Measurements from ENCODE around the gene GPR108. TPM values are rescaled to one million over a fixed set of nuclear protein-coding genes. Genes with fewer than 3 reads are reported as not detected.

Gene GPR108
- polyA plus RNA-seq = 57.7 to 89.8 TPM (median 62.9 TPM) in 3 replicates
- polyA plus RNA-seq (2011; ENCODE audit: low read depth) = 64.3 TPM
- 60.4 and 78.6 TPM in 2 replicates for polyA plus RNA-seq (2011; cell fraction: cytosol; rRNA removed)
- 146 and 171 TPM in 2 replicates for polyA plus RNA-seq (2011; cell fraction: nucleus; rRNA removed)
- polyA plus RNA-seq (2012; ENCODE audit: low replicate concordance) = 54.0 and 68.0 TPM in 2 replicates
- polyA minus RNA-seq = 66.7 to 196 TPM (median 116 TPM) in 3 replicates
- 98.4 TPM for polyA minus RNA-seq (2011; cell fraction: cytosol; rRNA and poly(A)+ RNA removed)
- polyA minus RNA-seq (2011; cell fraction: nucleus; rRNA and poly(A)+ RNA removed) = 70.3 and 72.8 TPM in 2 replicates

DNA sequence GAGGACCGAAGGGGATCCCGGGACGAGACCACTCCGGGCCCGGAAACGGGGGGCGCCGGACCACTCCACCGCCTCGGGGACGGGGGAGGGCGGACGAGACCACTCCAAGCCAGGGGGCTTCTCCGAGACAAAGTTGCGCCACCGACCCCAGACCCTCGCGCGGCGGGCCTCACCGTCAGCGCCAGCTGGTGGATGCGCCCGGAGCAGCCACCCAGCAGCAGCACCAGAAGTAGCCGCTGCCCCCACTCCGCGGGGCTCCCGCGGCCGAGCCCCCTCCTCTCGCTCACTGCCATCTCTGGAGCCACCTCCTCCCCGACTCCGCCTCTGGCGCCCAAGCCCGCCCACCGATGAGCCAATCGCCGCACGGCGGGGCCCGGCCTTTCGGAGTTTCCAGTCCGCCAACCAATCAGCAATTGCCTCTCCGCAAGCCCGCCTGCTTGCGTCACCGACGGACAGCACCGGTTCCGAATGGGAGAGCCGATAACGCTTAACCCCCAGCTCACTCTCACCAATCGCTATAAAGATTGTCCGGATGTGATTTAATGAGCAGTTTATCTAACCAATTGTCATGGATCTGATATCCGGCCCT is at the start of gene GPR108:
TSS of gene GPR108 (minus strand) at position 297 of the 589 bp plus-strand sequence. CDS start at position 293, 4 bp downstream.
- dilution Hi-C loops (cut with MboI; ENCODE audit: extremely low pct_ligation_motif_present, low sequenced_read_pairs) = no loop called here
- peaks cover 32% of the 10 kb centered on the region for H3K4me1 ChIP-seq (ENCODE audit: control insufficient read depth, extremely low read depth, insufficient read depth, low read length)
- FAIRE-seq = peak; percentile 98

DNA sequence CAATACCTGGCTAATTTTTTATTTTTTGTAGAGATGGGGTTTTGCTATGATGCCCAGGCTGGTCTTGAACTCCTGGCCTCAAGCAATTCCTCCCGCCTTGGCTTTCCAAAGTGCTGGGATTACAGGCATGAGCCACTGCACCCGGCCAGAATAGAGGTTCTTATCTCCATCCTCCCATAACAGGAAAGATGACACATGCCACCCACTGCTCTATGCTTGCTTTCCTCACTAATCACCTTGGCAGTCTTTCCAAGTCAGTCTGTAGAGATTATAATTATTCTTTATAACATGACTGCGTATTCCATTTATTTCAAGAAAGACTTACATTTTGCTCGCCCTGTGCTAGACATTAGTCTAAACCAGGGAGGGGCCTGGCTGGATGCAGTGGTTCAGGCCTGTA is 41.8 kb upstream of the GPR108 start:
- dilution Hi-C loops (cut with MboI; ENCODE audit: extremely low pct_ligation_motif_present, low sequenced_read_pairs) = no loop called here

More for the DNA sequence above, at the start of gene GPR108:
- peaks cover 29% of the 10 kb centered on the region for H3K79me2 ChIP-seq (ENCODE audit: control insufficient read depth, insufficient read depth, low read length)
- peak within 1 kb of the TSS; percentile 86 for H3K27ac ChIP-seq (ENCODE audit: control insufficient read depth, insufficient read depth, low read length)
- TF ChIP-seq, protein P1, sequence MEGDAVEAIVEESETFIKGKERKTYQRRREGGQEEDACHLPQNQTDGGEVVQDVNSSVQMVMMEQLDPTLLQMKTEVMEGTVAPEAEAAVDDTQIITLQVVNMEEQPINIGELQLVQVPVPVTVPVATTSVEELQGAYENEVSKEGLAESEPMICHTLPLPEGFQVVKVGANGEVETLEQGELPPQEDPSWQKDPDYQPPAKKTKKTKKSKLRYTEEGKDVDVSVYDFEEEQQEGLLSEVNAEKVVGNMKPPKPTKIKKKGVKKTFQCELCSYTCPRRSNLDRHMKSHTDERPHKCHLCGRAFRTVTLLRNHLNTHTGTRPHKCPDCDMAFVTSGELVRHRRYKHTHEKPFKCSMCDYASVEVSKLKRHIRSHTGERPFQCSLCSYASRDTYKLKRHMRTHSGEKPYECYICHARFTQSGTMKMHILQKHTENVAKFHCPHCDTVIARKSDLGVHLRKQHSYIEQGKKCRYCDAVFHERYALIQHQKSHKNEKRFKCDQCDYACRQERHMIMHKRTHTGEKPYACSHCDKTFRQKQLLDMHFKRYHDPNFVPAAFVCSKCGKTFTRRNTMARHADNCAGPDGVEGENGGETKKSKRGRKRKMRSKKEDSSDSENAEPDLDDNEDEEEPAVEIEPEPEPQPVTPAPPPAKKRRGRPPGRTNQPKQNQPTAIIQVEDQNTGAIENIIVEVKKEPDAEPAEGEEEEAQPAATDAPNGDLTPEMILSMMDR (optimal IDR thresholded peaks at IDR 0.05 in 1 of 3, IDR thresholded peaks at IDR 0.05 in 1 of 3, conservative IDR thresholded peaks at IDR 0.05 in 1 of 3; ENCODE audit: extremely low read depth in 1 of 3, insufficient read depth in 2 of 3, low read length in 3 of 3) = no peak
- no peak for TF ChIP-seq EZH2 (IDR thresholded peaks at IDR 0.05; ENCODE audit: low read length)
- H4K20me1 ChIP-seq (ENCODE audit: control insufficient read depth, extremely low read depth, insufficient read depth, low read length) = no peaks in the 10 kb centered on the region
- peak; percentile 99 for DNase-seq (ENCODE audit: low read depth, low spot score)
- H3K9me3 ChIP-seq (ENCODE audit: control insufficient read depth, low read depth, low read length) = no peaks in the 10 kb centered on the region
- peak within 1 kb of the TSS; percentile 91 to 99 (median 95) for H3K4me3 ChIP-seq (ENCODE audit: control insufficient read depth in 2 of 3, extremely low read depth in 1 of 3, insufficient read depth in 2 of 3, low read depth in 1 of 3, low read length in 3 of 3)
- peak within 1 kb of the TSS; percentile 82 for H2AFZ ChIP-seq (ENCODE audit: control insufficient read depth, low read length)
- H3K4me2 ChIP-seq (ENCODE audit: control insufficient read depth, extremely low read depth, insufficient read depth, low read depth, low read length) = peak within 1 kb of the TSS; percentile 95
- H3K36me3 ChIP-seq (ENCODE audit: control insufficient read depth in 2 of 2, extremely low read depth in 1 of 2, insufficient read depth in 2 of 2, low read length in 2 of 2) = peaks cover 8 to 12% of the 10 kb centered on the region in 2 experiments
- peak within 1 kb of the TSS; percentile 85 for H3K9ac ChIP-seq (ENCODE audit: control insufficient read depth, extremely low read depth, insufficient read depth, low read length)
- no peaks in the 10 kb centered on the region for H3K27me3 ChIP-seq (ENCODE audit: control insufficient read depth, extremely low read depth, insufficient read depth, low read length)
- H3K9me1 ChIP-seq (ENCODE audit: control insufficient read depth, extremely low read depth, insufficient read depth, low read length) = no peaks in the 10 kb centered on the region

More for the DNA sequence above, 41.8 kb upstream of the GPR108 start:
- Histone ChIP-seq H3K9me3 (ENCODE audit: control insufficient read depth, low read depth, low read length) (no peaks in the 10 kb centered on the region), H4K20me1 (ENCODE audit: control insufficient read depth, extremely low read depth, insufficient read depth, low read length) (no peaks in the 10 kb centered on the region), H3K27ac (ENCODE audit: control insufficient read depth, insufficient read depth, low read length) (no peak overlapping the region), H3K4me1 (ENCODE audit: control insufficient read depth, extremely low read depth, insufficient read depth, low read length) (no peaks in the 10 kb centered on the region), H3K79me2 (ENCODE audit: control insufficient read depth, insufficient read depth, low read length) (no peaks in the 10 kb centered on the region), H3K9ac (ENCODE audit: control insufficient read depth, extremely low read depth, insufficient read depth, low read length) (no peak overlapping the region), H3K4me3 (ENCODE audit: control insufficient read depth in 2 of 3, extremely low read depth in 1 of 3, insufficient read depth in 2 of 3, low read depth in 1 of 3, low read length in 3 of 3) (no peak overlapping the region), H2AFZ (ENCODE audit: control insufficient read depth, low read length) (no peak overlapping the region), H3K36me3 (ENCODE audit: control insufficient read depth in 2 of 2, extremely low read depth in 1 of 2, insufficient read depth in 2 of 2, low read length in 2 of 2) (no peaks in the 10 kb centered on the region), H3K27me3 (ENCODE audit: control insufficient read depth, extremely low read depth, insufficient read depth, low read length) (no peaks in the 10 kb centered on the region), H3K4me2 (ENCODE audit: control insufficient read depth, extremely low read depth, insufficient read depth, low read depth, low read length) (no peak overlapping the region), H3K9me1 (ENCODE audit: control insufficient read depth, extremely low read depth, insufficient read depth, low read length) (no peaks in the 10 kb centered on the region)
- DNase-seq (ENCODE audit: low read depth, low spot score) = no peak
- no peak for FAIRE-seq
- TF ChIP-seq EZH2 (IDR thresholded peaks at IDR 0.05; ENCODE audit: low read length) = no peak
- TF ChIP-seq, protein P1 (optimal IDR thresholded peaks at IDR 0.05 in 1 of 3, IDR thresholded peaks at IDR 0.05 in 1 of 3, conservative IDR thresholded peaks at IDR 0.05 in 1 of 3; ENCODE audit: extremely low read depth in 1 of 3, insufficient read depth in 2 of 3, low read length in 3 of 3) = no peak

All from keratinocyte (primary cell).